Measurements from ENCODE around the gene PPP1R13B. TPM values are rescaled to one million over a fixed set of nuclear protein-coding genes. Genes with fewer than 3 reads are reported as not detected.

The PPP1R13B gene
- total RNA-seq, 1 donor from 2014 or later: 10.1 TPM

DNA sequence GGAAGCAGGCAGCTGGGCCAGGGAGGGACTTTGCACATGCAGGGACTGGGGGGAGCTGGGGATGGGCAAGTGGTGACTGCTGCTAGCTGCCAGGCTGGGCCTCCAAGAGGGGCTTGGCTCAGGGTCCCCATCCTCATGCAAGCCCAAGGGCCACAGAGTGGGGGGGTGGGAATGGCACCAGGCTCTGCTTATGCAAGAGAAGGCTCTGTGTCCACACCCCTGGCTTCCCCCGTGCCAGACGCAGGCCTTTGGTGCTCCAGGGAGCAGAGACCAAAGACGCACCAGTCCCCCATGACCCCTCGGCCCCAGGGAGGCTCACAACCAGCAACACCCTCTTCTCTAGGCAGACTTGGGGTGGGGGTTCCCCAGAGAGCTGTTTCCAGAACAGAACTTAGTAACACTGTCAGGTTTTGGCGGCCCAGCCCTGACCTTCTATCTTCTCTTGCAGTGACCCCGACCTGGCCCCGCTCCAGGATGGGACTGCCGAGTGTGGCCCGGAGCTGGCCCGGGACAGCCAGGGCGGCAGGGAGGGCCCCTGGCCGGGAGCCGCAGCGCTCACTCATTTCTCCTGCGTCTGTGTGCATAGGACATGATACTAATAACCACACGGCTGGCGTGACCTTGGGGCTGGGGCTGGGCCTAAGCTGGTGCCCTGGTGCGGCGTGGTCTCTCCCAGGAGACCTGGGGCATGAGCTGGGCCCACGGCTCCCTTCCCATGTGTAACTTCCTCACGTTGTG, 146.5 kb downstream of the PPP1R13B start:
- Mint-ChIP-seq H3K36me3 (ENCODE audit: low read depth) (peaks cover 15% of the 10 kb centered on the region), H3K9me3 (ENCODE audit: low read depth) (no peaks in the 10 kb centered on the region), H3K27ac (ENCODE audit: unreplicated experiment) (no peak overlapping the region), H3K27me3 (ENCODE audit: low read depth) (no peaks in the 10 kb centered on the region), H3K4me3 (ENCODE audit: unreplicated experiment) (no peak overlapping the region), H3K4me1 (ENCODE audit: low read depth) (peaks cover 20% of the 10 kb centered on the region)
- no peak for DNase-seq (ENCODE audit: low spot score)
- no peak for TF ChIP-seq CTCF (IDR thresholded peaks at IDR 0.05)

GRCh38 chr14:103699901-103700752, 147.2 kb downstream of the PPP1R13B start:
- no peak for TF ChIP-seq CTCF (IDR thresholded peaks at IDR 0.05)
- Mint-ChIP-seq H3K4me3 (ENCODE audit: unreplicated experiment) (no peak overlapping the region), H3K27ac (ENCODE audit: unreplicated experiment) (peak overlapping the region; percentile 41), H3K36me3 (ENCODE audit: low read depth) (peaks cover 15% of the 10 kb centered on the region), H3K4me1 (ENCODE audit: low read depth) (peaks cover 27% of the 10 kb centered on the region), H3K27me3 (ENCODE audit: low read depth) (no peaks in the 10 kb centered on the region), H3K9me3 (ENCODE audit: low read depth) (no peaks in the 10 kb centered on the region)
- DNase-seq (ENCODE audit: low spot score): peak; percentile 80

DNA sequence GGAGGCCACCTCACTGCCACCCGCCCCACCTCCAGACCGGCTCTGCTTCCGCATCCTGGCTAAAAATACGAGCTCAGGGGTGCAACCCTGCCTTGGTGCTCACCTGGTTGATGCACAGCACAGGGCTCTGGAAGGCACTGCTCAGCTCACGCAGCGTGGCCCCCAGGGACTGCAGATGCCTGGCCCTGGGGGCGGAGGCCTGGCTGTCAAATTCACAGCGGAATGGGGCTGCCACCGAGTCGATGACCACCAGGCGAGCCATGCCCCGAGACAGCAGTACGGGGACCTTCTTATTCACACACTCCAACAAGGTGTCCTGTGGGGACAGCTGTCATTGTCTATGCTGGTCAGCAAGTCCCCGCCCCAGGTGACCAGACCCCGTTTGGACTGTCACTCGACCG, 148.1 kb downstream of the PPP1R13B start:
- no peak for DNase-seq (ENCODE audit: low spot score)
- H3K9me3 Mint-ChIP-seq (ENCODE audit: low read depth): no peaks in the 10 kb centered on the region
- peaks cover 27% of the 10 kb centered on the region for H3K4me1 Mint-ChIP-seq (ENCODE audit: low read depth)
- H3K36me3 Mint-ChIP-seq (ENCODE audit: low read depth): peaks cover 15% of the 10 kb centered on the region
- H3K27me3 Mint-ChIP-seq (ENCODE audit: low read depth): no peaks in the 10 kb centered on the region
- no peak overlapping the region for H3K4me3 Mint-ChIP-seq (ENCODE audit: unreplicated experiment)
- peak overlapping the region; percentile 41 for H3K27ac Mint-ChIP-seq (ENCODE audit: unreplicated experiment)
- TF ChIP-seq CTCF (IDR thresholded peaks at IDR 0.05): no peak

- Mint-ChIP-seq H3K27ac (ENCODE audit: unreplicated experiment) (no peak overlapping the region), H3K27me3 (ENCODE audit: low read depth) (no peaks in the 10 kb centered on the region), H3K9me3 (ENCODE audit: low read depth) (no peaks in the 10 kb centered on the region), H3K4me3 (ENCODE audit: unreplicated experiment) (no peak overlapping the region), H3K4me1 (ENCODE audit: low read depth) (peaks cover 27% of the 10 kb centered on the region), H3K36me3 (ENCODE audit: low read depth) (peaks cover 15% of the 10 kb centered on the region)
- no peak for TF ChIP-seq CTCF (IDR thresholded peaks at IDR 0.05)
- peak; percentile 83 for DNase-seq (ENCODE audit: low spot score)
Measured at GRCh38 chr14:103698380-103699260, 148.8 kb downstream of the PPP1R13B start.
